Thyroid gland (tissue), 4 donors: ENCODE data around the gene MRNIP.

Source experiments
- CTCF ChIP-seq, 6 experiments: fragments of 200-600 bp in 3 of 6; fragments of 450-650 bp in 3 of 6; sonication (generic) in 3 of 6; IDR thresholded peaks; one replicate each; pipeline ENCODE4 v1.5.1; 2016 to 2019; ENCODE audit warnings: antibody characterized with exemption in 6 of 6, mild to moderate bottlenecking in 2 of 6, inconsistent platforms in 1 of 6, moderate library complexity in 1 of 6
- POLR2A ChIP-seq, 2 donors: fragments of 450-650 bp; IDR thresholded peaks; one replicate each; pipeline ENCODE4 v1.6.1; 2017; ENCODE audit warnings: antibody characterized with exemption in 2 of 2, mild to moderate bottlenecking in 2 of 2, moderate library complexity in 1 of 2

- TF ChIP-seq CTCF (IDR thresholded peaks at IDR 0.05): no peak
- no peak for TF ChIP-seq POLR2A (IDR thresholded peaks at IDR 0.05)
These were observed 9.9 kb upstream of the MRNIP start for GRCh38 chr5:179868541-179868940.
